Duodenal mucosa (tissue), 2 donors: Measurements from ENCODE around the gene HOXD3.

Source experiments
- H3K27ac ChIP-seq: one replicate; pipeline ENCODE4 v1.7.0; 2013; ENCODE audit warnings: low read depth, low read length
- H3K27me3 ChIP-seq, 2 donors: one replicate each; pipeline ENCODE4 v1.7.0; 2013; ENCODE audit warnings: low read length in 2 of 2, control low read depth in 1 of 2; ENCODE audit not compliant: insufficient read depth in 2 of 2, control insufficient read depth in 1 of 2
- H3K36me3 ChIP-seq, 2 donors: one replicate each; pipeline ENCODE4 v1.7.0; 2013; ENCODE audit warnings: low read length in 2 of 2, control low read depth in 1 of 2; ENCODE audit not compliant: insufficient read depth in 2 of 2, control insufficient read depth in 1 of 2
- H3K4me1 ChIP-seq, 2 donors: one replicate each; pipeline ENCODE4 v1.7.0; 2013; ENCODE audit warnings: low read length in 2 of 2, control low read depth in 1 of 2; ENCODE audit not compliant: insufficient read depth in 2 of 2, control insufficient read depth in 1 of 2
- H3K4me3 ChIP-seq, 2 donors: one replicate each; pipeline ENCODE4 v1.7.0; 2013; ENCODE audit warnings: low read length in 2 of 2, low read depth in 1 of 2
- H3K9ac ChIP-seq, 2 donors: one replicate each; pipeline ENCODE4 v1.7.0; 2013; ENCODE audit warnings: low read length in 2 of 2, low read depth in 1 of 2
- H3K9me3 ChIP-seq, 2 donors: one replicate each; pipeline ENCODE4 v1.7.0; 2013; ENCODE audit warnings: low read length in 2 of 2, control low read depth in 1 of 2; ENCODE audit not compliant: control insufficient read depth in 1 of 2

Gene HOXD3

GRCh38 chr2:176122052-176122682, 34.9 kb upstream of the HOXD3 start:
- Histone ChIP-seq H3K27me3 (peaks cover 88 to 93% of the 10 kb centered on the region in 2 donors), H3K9ac (no peak overlapping the region), H3K9me3 (no peaks in the 10 kb centered on the region), H3K27ac (peak overlapping the region; percentile 10), H3K4me3 (peak overlapping the region; percentile 43 to 50), H3K36me3 (no peaks in the 10 kb centered on the region), H3K4me1 (no peaks in the 10 kb centered on the region)

GRCh38 chr2:176122683-176123410, 34.3 kb upstream of the HOXD3 start, which contains the start of gene HOXD9:
HOXD9 (plus strand) TSS chr2:176122719; CDS start chr2:176122769, 50 bp downstream.
- Histone ChIP-seq H3K36me3 (no peaks in the 10 kb centered on the region), H3K27ac (peak within 1 kb of the TSS; percentile 10), H3K9me3 (no peaks in the 10 kb centered on the region), H3K27me3 (peaks cover 88 to 93% of the 10 kb centered on the region in 2 donors), H3K4me1 (no peaks in the 10 kb centered on the region), H3K4me3 (peak within 1 kb of the TSS; percentile 43 to 50), H3K9ac (no peak within 1 kb of the TSS)

- H3K9ac ChIP-seq: no peak overlapping the region
- H3K27ac ChIP-seq: no peak overlapping the region
- H3K4me3 ChIP-seq: no peak overlapping the region
- H3K36me3 ChIP-seq: no peaks in the 10 kb centered on the region
- H3K4me1 ChIP-seq: no peaks in the 10 kb centered on the region
- H3K9me3 ChIP-seq: no peaks in the 10 kb centered on the region
- peaks cover 89 to 93% of the 10 kb centered on the region in 2 donors for H3K27me3 ChIP-seq
These were observed 33.5 kb upstream of the HOXD3 start for GRCh38 chr2:176123411-176124109.

GRCh38 chr2:176124110-176124946, 32.8 kb upstream of the HOXD3 start:
- Histone ChIP-seq H3K36me3 (no peaks in the 10 kb centered on the region), H3K9ac (no peak overlapping the region), H3K4me3 (no peak overlapping the region), H3K27me3 (peaks cover 92 to 95% of the 10 kb centered on the region in 2 donors), H3K4me1 (no peaks in the 10 kb centered on the region), H3K9me3 (no peaks in the 10 kb centered on the region), H3K27ac (no peak overlapping the region)

- Histone ChIP-seq H3K36me3 (no peaks in the 10 kb centered on the region), H3K9me3 (no peaks in the 10 kb centered on the region), H3K27me3 (peaks cover 86 to 90% of the 10 kb centered on the region in 2 donors), H3K4me3 (no peak overlapping the region), H3K27ac (peak overlapping the region; percentile 32), H3K4me1 (no peaks in the 10 kb centered on the region), H3K9ac (no peak overlapping the region)
These were observed 31.9 kb upstream of the HOXD3 start for GRCh38 chr2:176124947-176125771.

- H3K27me3 ChIP-seq: peaks cover 84 to 89% of the 10 kb centered on the region in 2 donors
- H3K4me3 ChIP-seq: no peak overlapping the region
- no peak overlapping the region for H3K27ac ChIP-seq
These were observed 31.4 kb upstream of the HOXD3 start for GRCh38 chr2:176125772-176126054.

GRCh38 chr2:176126929-176127773, 30.0 kb upstream of the HOXD3 start:
- Histone ChIP-seq H3K27me3 (peaks cover 81 to 88% of the 10 kb centered on the region in 2 donors), H3K9me3 (no peaks in the 10 kb centered on the region), H3K36me3 (no peaks in the 10 kb centered on the region), H3K4me1 (no peaks in the 10 kb centered on the region), H3K27ac (no peak overlapping the region), H3K9ac (no peak overlapping the region), H3K4me3 (no peak overlapping the region)

More at GRCh38 chr2:176125772-176126054, 31.4 kb upstream of the HOXD3 start:
- no peaks in the 10 kb centered on the region for H3K9me3 ChIP-seq
- no peak overlapping the region for H3K9ac ChIP-seq
- H3K4me1 ChIP-seq: no peaks in the 10 kb centered on the region
- no peaks in the 10 kb centered on the region for H3K36me3 ChIP-seq

- Histone ChIP-seq H3K9me3 (no peaks in the 10 kb centered on the region), H3K27me3 (peaks cover 81 to 88% of the 10 kb centered on the region in 2 donors), H3K9ac (no peak overlapping the region), H3K4me3 (no peak overlapping the region), H3K36me3 (no peaks in the 10 kb centered on the region), H3K4me1 (no peaks in the 10 kb centered on the region), H3K27ac (no peak overlapping the region)
These were observed 29.4 kb upstream of the HOXD3 start for GRCh38 chr2:176127774-176128072.
